ENCODE data around the gene VPS16.

VPS16 gene

GRCh38 chr20:2836035-2836434 is 4.5 kb upstream of the VPS16 start:
- DNase-seq (ENCODE audit: low read depth), result no peak
- TF ChIP-seq, protein P1, sequence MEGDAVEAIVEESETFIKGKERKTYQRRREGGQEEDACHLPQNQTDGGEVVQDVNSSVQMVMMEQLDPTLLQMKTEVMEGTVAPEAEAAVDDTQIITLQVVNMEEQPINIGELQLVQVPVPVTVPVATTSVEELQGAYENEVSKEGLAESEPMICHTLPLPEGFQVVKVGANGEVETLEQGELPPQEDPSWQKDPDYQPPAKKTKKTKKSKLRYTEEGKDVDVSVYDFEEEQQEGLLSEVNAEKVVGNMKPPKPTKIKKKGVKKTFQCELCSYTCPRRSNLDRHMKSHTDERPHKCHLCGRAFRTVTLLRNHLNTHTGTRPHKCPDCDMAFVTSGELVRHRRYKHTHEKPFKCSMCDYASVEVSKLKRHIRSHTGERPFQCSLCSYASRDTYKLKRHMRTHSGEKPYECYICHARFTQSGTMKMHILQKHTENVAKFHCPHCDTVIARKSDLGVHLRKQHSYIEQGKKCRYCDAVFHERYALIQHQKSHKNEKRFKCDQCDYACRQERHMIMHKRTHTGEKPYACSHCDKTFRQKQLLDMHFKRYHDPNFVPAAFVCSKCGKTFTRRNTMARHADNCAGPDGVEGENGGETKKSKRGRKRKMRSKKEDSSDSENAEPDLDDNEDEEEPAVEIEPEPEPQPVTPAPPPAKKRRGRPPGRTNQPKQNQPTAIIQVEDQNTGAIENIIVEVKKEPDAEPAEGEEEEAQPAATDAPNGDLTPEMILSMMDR (IDR thresholded peaks at IDR 0.05; ENCODE audit: insufficient read depth, low read depth, low read length, missing control alignments), result no peak
- no peak overlapping the region for H3K4me3 ChIP-seq (ENCODE audit: low read length)

GRCh38 chr20:2837221-2837960 is 3.2 kb upstream of the VPS16 start:
- TF ChIP-seq, protein P1 (IDR thresholded peaks at IDR 0.05; ENCODE audit: insufficient read depth, low read depth, low read length, missing control alignments), result no peak
- no peak overlapping the region for H3K4me3 ChIP-seq (ENCODE audit: low read length)
- no peak for DNase-seq (ENCODE audit: low read depth)

GRCh38 chr20:2838170-2838797 is 2.3 kb upstream of the VPS16 start:
- no peak for DNase-seq (ENCODE audit: low read depth)
- no peak overlapping the region for H3K4me3 ChIP-seq (ENCODE audit: low read length)
- TF ChIP-seq, protein P1 (IDR thresholded peaks at IDR 0.05; ENCODE audit: insufficient read depth, low read depth, low read length, missing control alignments), result no peak

DNA sequence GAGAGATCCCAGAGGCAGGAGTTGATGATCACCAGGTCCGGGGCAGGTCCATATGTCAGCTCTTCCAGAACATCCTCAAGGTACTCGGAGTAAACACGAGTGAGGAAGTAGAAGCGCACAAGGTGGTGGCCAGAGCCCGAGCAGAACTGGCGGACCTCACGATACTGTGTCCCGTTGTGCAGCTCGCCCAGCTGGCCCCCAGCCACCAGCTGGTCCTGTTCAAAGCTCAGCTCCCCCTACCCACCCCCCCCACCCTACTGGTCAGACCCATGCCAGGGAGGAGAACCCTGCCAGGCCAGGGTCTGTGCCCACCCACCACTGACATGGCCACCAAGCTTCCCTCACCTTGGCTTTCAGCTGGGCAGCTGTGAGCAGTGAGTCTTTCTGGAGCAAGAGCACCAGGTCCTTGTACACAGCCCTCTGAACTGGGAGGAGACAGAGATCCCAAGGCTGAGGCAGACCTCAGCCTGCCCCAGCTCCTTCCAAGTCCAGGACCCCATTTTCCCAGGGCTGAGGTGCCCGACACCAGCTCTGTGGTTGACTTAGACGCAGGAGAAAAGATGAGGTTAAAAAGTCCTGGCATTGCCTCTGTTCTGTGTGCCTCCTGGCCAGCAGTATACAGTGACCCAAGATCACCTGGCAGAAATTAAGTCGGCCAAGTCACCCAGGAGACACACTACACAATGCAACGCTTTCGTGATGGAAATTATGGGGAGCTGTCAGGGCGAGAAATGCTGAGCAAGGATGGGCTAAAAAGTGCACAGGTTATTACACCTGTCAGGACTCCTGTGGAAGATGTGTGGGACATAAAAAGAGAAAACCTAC is 1.5 kb upstream of the VPS16 start:
- no peak overlapping the region for H3K4me3 ChIP-seq (ENCODE audit: low read length)
- TF ChIP-seq, protein P1 (IDR thresholded peaks at IDR 0.05; ENCODE audit: insufficient read depth, low read depth, low read length, missing control alignments), result no peak
- DNase-seq (ENCODE audit: low read depth), result no peak

DNA sequence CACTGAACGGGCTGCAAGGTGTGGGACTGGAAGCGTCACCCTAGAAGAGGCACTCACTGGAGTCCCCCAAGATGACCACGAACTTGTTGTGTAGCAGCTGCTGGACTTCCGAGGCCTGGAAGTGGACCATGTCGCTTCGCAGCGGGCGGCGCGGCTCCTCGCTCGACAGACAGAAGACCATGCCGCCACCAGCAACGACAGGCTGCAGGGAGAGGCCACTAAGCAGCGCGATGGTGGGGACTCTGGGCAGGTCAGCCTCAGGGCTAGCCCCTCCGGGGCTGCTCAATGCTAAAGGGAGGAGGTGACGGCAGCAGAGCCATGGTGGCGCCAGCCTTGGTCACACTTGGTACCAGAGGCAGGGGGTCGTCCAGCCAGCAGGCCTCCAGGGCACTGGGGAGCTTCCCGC is 810 bp upstream of the VPS16 start:
- DNase-seq (ENCODE audit: low read depth), result no peak
- H3K4me3 ChIP-seq (ENCODE audit: low read length), result peak overlapping the region; percentile 86
- TF ChIP-seq, protein P1 (IDR thresholded peaks at IDR 0.05; ENCODE audit: insufficient read depth, low read depth, low read length, missing control alignments), result no peak

- DNase-seq (ENCODE audit: low read depth), result peak; percentile 35
- TF ChIP-seq, protein P1 (IDR thresholded peaks at IDR 0.05; ENCODE audit: insufficient read depth, low read depth, low read length, missing control alignments), result no peak
- peak overlapping the region; percentile 86 for H3K4me3 ChIP-seq (ENCODE audit: low read length)
Measured at GRCh38 chr20:2840967-2841531, 504 bp downstream of the VPS16 start.

All from epithelial cell of esophagus (primary cell).